GM19463 (cell line): Measurements from ENCODE around the gene EVI5L.

ENCODE experiments used
- ATAC-seq: cut with Tn5 transposase; IDR thresholded peaks from one replicate; pipeline ENCODE4 v1.9.1; 2021; ENCODE audit warnings: mild to moderate bottlenecking, moderate library complexity; ENCODE audit not compliant: unreplicated experiment

The EVI5L gene

DNA sequence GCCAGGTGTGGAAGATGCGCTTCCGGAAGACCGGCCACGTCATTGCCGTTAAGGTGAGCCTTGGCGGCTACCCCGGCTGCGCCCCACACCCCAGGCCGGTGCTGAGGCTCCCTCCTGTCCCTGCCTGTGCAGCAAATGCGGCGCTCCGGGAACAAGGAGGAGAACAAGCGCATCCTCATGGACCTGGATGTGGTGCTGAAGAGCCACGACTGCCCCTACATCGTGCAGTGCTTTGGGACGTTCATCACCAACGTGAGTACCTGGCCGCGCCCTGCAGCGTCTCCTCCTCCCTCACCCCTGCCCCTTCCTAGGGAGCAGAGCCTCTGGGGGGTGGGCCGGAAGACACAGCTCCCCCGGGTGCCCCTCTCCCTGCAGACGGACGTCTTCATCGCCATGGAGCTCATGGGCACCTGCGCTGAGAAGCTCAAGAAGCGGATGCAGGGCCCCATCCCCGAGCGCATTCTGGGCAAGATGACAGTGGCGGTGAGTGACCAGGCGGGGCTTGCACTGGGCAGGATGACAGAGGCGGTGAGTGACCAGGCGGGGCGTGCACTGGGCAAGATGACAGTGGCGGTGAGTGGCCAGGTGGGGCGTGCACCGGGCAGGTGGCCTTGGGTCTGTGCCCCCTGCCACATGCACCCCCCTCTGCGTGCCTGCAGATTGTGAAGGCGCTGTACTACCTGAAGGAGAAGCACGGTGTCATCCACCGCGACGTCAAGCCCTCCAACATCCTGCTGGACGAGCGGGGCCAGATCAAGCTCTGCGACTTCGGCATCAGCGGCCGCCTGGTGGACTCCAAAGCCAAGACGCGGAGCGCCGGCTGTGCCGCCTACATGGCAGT lies 80.5 kb downstream of the EVI5L start:
- no peak for ATAC-seq

DNA sequence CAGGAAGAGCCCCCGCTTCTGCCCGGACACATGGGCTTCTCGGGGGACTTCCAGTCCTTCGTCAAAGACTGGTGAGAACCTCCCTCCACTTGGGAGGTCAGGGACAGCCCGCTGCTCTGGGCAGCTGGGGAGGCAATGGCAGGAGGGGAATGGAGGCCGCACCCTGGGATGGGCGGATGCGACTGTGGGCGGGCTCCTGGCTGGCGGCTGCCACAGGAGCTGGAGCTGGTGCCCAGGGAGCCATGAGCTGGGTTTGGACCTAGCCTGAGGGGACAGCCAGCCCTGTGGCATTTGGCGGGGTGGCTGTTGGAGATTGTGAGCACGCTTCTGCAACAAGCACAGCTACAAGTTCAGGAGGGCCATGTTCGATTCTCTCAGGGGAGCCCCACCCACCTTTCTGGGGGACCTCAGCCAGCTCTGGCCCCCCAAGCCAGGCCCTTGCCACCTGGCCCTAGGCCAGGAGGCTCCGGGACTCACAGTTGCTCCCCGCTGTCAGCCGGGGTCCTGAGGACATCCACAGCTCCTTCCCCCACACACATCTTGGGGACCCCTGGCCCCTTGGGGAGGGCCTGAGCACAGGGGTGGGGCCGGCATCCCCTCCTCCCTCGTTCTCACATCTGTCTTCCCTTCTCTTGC lies 81.6 kb downstream of the EVI5L start:
- no peak for ATAC-seq

DNA sequence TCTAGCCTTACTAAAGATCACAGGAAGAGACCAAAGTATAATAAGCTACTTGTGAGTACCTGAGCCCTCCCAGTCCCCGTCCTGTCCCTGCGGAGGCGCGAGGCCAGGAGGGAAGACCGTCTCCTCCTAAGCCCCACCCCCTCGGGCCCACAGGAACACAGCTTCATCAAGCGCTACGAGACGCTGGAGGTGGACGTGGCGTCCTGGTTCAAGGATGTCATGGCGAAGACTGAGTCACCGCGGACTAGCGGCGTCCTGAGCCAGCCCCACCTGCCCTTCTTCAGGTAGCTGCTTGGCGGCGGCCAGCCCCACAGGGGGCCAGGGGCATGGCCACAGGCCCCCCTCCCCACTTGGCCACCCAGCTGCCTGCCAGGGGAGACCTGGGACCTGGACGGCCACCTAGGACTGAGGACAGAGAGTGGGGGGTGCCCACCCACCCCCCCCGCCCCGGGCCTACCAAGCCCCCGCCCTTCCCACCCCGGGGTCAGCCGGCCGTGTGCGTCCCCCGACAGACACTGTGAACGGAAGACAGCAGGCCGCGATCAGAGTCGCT lies 82.2 kb downstream of the EVI5L start:
- ATAC-seq = no peak

DNA sequence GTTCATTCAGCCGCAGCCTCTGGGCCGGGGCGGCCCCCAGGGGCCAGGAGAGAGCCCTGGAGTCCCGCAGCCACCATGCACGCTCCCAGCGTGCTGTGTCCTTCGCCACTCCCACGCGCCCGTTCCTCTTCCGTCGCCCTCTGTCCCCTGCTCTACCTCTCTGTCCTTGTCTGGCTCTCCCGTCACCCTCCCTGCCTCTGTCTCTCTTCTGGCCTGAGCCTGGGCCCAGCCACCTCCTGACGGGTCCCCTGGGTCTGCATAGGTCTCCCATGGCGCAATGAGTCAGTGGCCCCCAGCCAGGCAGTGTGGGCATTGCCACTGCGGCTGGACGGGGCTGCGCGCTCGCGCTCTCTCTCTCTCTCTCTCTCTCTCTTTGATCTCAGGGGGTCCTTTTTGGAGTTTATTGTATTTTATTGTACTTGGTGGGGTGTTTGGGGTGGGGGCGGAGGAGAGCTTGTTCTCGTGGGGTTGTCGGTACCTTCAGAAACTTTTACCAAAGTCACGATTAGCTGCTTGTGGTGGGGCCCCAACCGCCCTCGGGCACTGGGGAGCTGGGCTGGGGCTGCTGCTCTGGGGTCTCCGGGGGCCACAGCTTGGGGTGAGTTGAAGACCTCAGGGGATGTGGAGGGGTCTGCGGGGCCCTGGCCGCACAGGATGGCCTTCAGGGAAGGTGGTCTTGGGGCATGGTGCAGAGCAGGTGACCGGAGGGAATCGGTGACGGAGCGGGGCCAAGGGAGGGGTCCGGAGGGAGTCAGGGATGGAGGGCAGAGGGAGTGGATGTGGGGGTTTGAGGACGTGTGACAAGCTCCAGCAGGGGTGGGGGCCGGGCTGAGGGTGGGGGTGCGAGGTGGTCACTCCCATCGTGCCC lies 82.9 kb downstream of the EVI5L start:
- ATAC-seq = no peak

DNA sequence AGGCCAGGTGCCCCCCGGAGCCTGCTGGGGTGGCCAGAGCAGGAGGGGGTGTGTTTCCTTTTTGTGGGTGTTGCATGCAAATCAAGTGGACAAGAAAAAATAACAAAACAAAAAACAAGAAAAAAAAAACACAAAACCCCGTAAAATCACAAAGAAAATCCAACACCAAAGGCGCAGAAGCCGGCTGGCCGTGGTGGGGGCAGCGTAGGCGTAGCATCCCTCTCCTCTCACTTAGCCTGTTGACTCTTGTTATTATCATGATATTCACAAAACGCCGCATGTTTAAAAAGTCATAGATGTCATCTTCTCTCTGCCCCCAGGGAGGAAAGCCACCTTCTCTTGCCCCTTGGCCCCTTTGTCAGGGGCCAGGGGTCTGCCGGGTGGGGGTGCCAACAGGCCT lies 83.6 kb downstream of the EVI5L start:
- no peak for ATAC-seq

DNA sequence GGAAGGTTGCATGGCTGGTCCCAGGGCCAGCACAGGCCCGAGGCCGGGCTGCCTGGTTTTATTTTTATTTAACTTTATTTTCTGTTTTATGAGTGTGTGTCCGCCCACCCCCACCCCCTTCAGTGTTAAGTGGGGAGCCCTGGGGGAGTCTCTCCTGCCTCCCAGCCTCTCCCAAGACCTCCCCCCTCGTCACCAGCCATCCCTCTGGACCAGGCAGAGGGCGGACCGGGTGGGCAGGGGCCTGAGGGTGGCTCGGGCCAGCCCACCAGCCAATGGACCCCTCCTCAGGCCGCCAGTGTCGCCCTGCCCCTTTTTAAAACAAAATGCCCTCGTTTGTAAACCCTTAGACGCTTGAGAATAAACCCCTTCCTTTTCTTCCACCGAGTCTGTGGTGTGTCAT lies 84.1 kb downstream of the EVI5L start:
- ATAC-seq = no peak
